CD4-positive, alpha-beta T cell (primary cell): ENCODE results near the gene ZFHX2. TPM values are rescaled to one million over a fixed set of nuclear protein-coding genes. Genes with fewer than 3 reads are reported as not detected.

ENCODE experiments used
- ATAC-seq: fragments of 200-7000 bp; cut with Tn5 transposase; one replicate; pipeline ENCODE4 v1.10.0; 2022; ENCODE audit warnings: mild to moderate bottlenecking; ENCODE audit not compliant: poor library complexity
- CTCF ChIA-PET: fragments of 350-600 bp; sonication (Branson Sonifier 250); formaldehyde crosslinking; loops from one replicate; lab custom pipeline; 2021; ENCODE audit warnings: antibody characterized with exemption, inconsistent platforms; lab: Charles Lee
- POLR2A ChIA-PET: fragments of 350-600 bp; sonication (Branson Sonifier 250); formaldehyde crosslinking; loops from one replicate; lab custom pipeline; 2021; ENCODE audit warnings: antibody characterized with exemption, inconsistent platforms; lab: Charles Lee
- DNase-seq, 14 experiments: peaks; one replicate each; pipeline ENCODE4 v3.0.0-alpha.2; 2013 to 2020; ENCODE audit warnings: mixed read lengths in 2 of 14
- H3K27ac ChIP-seq, 2 donors: one replicate each; pipeline versions ENCODE4 v1.5.1 to v1.7.0; 2013; ENCODE audit warnings: low read length in 2 of 2, low read depth in 1 of 2, mild to moderate bottlenecking in 1 of 2
- H3K27me3 ChIP-seq, 2 experiments: 1 replicate in 1 of 2; 2 replicates in 1 of 2; pipeline versions ENCODE4 v1.6.1 to v1.7.0; 2013; ENCODE audit warnings: low read length in 2 of 2, control low read depth in 1 of 2, mild to moderate bottlenecking in 1 of 2, moderate library complexity in 1 of 2; ENCODE audit not compliant: insufficient read depth in 2 of 2, control insufficient read depth in 1 of 2
- H3K36me3 ChIP-seq: one replicate; pipeline ENCODE4 v1.6.1; 2013; ENCODE audit warnings: low read length, control low read depth; ENCODE audit not compliant: insufficient read depth
- H3K4me1 ChIP-seq: one replicate; pipeline ENCODE4 v1.6.1; 2013; ENCODE audit warnings: low read length, control low read depth; ENCODE audit not compliant: insufficient read depth
- H3K4me3 ChIP-seq: one replicate; pipeline ENCODE4 v1.5.1; 2013; ENCODE audit warnings: mild to moderate bottlenecking, low read length, moderate library complexity
- H3K9me3 ChIP-seq, 2 experiments: 1 replicate in 1 of 2; 2 replicates in 1 of 2; pipeline versions ENCODE4 v1.6.1 to v1.7.0; 2013; ENCODE audit warnings: low read length in 2 of 2, mild to moderate bottlenecking in 2 of 2, control low read depth in 1 of 2, moderate library complexity in 1 of 2; ENCODE audit not compliant: control insufficient read depth in 1 of 2, insufficient read depth in 1 of 2
- H3K27ac Mint-ChIP-seq: one replicate; pipeline ENCODE4 v1.8.0; 2020; ENCODE audit warnings: mixed read lengths
- H3K27me3 Mint-ChIP-seq: one replicate; pipeline ENCODE4 v1.8.0; 2021; ENCODE audit warnings: mixed read lengths
- H3K36me3 Mint-ChIP-seq: one replicate; pipeline ENCODE4 v1.8.0; 2021; ENCODE audit warnings: low read depth, mixed read lengths
- H3K4me1 Mint-ChIP-seq: one replicate; pipeline ENCODE4 v1.8.0; 2021; ENCODE audit warnings: low read depth, mixed read lengths
- H3K4me3 Mint-ChIP-seq: one replicate; pipeline ENCODE4 v1.8.0; 2020; ENCODE audit warnings: mild to moderate bottlenecking, mixed read lengths
- H3K9me3 Mint-ChIP-seq: one replicate; pipeline ENCODE4 v1.8.0; 2020; ENCODE audit warnings: mixed read lengths
- CTCF ChIP-seq: fragments of 200-600 bp; IDR thresholded peaks from one replicate; pipeline ENCODE4 v1.8.0; 2022; ENCODE audit warnings: antibody characterized with exemption, mild to moderate bottlenecking
- intact Hi-C, 2 experiments: fragments of 100-400 bp; cut with DNase I in 1 of 2; cut with micrococcal nuclease in 1 of 2; formaldehyde crosslinking; loops; one replicate each; pipeline versions ENCODE4 v1.15.1 to v1.9.0; 2023 to 2025; cut with DNase I, micrococcal nuclease
- total RNA-seq, 174 experiments: library from RNA in 2 of 174; stranded (reverse) in 2 of 174; gene quantifications; one replicate each; pipeline ENCODE4 v1.2.3 and lab custom pipeline; 2021 to 2026

The ZFHX2 gene
- total RNA-seq, 2 experiments from 2014 or later, result 0.19 to 0.22 TPM

GRCh38 chr14:23557521-23557920, 6.0 kb upstream of the ZFHX2 start:
- no peak for DNase-seq
- H3K4me1 ChIP-seq, result peaks cover 30% of the 10 kb centered on the region
- Mint-ChIP-seq H3K36me3 (peaks cover 35% of the 10 kb centered on the region), H3K27me3 (no peaks in the 10 kb centered on the region), H3K9me3 (no peaks in the 10 kb centered on the region), H3K4me3 (peak overlapping the region; percentile 84), H3K4me1 (peaks cover 32% of the 10 kb centered on the region), H3K27ac (peak overlapping the region; percentile 3)
- peaks cover 43% of the 10 kb centered on the region for H3K36me3 ChIP-seq
- no peaks in the 10 kb centered on the region for H3K27me3 ChIP-seq
- intact Hi-C loops, result loop anchor here in 1 of 2 experiments (5.0 kb wide), 2 partner anchors 235 to 290 kb away; partner anchors contain the start of gene PABPN1
- ATAC-seq, result no peak
- no peak overlapping the region for H3K4me3 ChIP-seq
- ChIA-PET POLR2A (interaction anchor here (0.6 to 1.0 kb wide), 2 partner anchors 9 to 79 kb away, joined by 3 to 4 read pairs; no protein-coding TSS in a partner anchor), CTCF (no interaction called here)
- no peak for TF ChIP-seq CTCF
- no peaks in the 10 kb centered on the region for H3K9me3 ChIP-seq
- H3K27ac ChIP-seq, result peak overlapping the region in 1 of 2 donors; percentile 5

GRCh38 chr14:23556700-23557440, 5.3 kb upstream of the ZFHX2 start:
- intact Hi-C loops, result loop anchor here in 1 of 2 experiments (5.0 kb wide), 2 partner anchors 235 to 290 kb away; partner anchors contain the start of gene PABPN1
- ChIA-PET CTCF (interaction anchor here (0.6 to 2.0 kb wide), 2 partner anchors 14 to 79 kb away, joined by 3 to 8 read pairs; no protein-coding TSS in a partner anchor), POLR2A (interaction anchor here (0.8 to 1.5 kb wide), 4 partner anchors 79 to 461 kb away, joined by 3 to 4 read pairs (median 4); partner anchors contain the start of genes C14orf119 and PABPN1)
- no peak for TF ChIP-seq CTCF
- Histone ChIP-seq H3K9me3 (no peaks in the 10 kb centered on the region), H3K27ac (peak overlapping the region; percentile 87 to 89), H3K27me3 (no peaks in the 10 kb centered on the region), H3K4me1 (peaks cover 34% of the 10 kb centered on the region), H3K36me3 (peaks cover 36% of the 10 kb centered on the region), H3K4me3 (peak overlapping the region; percentile 94)
- peaks cover 35% of the 10 kb centered on the region for H3K4me1 Mint-ChIP-seq
- DNase-seq (peak in 1 of 14 experiments; percentile 30), ATAC-seq (no peak)
- peak overlapping the region; percentile 99 for H3K4me3 Mint-ChIP-seq
- H3K9me3 Mint-ChIP-seq, result no peaks in the 10 kb centered on the region
- peaks cover 33% of the 10 kb centered on the region for H3K36me3 Mint-ChIP-seq
- H3K27ac Mint-ChIP-seq, result peak overlapping the region; percentile 79
- H3K27me3 Mint-ChIP-seq, result peaks cover 1% of the 10 kb centered on the region

GRCh38 chr14:23555882-23556699, 4.5 kb upstream of the ZFHX2 start, which contains the start of gene THTPA:
Gene THTPA (plus strand): TSS chr14:23556271. CDS start chr14:23556758, 487 bp downstream.
- peaks cover 0 to 1% of the 10 kb centered on the region in 2 experiments for H3K27me3 ChIP-seq
- H3K4me1 ChIP-seq, result peaks cover 40% of the 10 kb centered on the region
- Mint-ChIP-seq H3K36me3 (peaks cover 26% of the 10 kb centered on the region), H3K4me3 (peak within 1 kb of the TSS; percentile 99), H3K9me3 (no peaks in the 10 kb centered on the region), H3K27ac (peak within 1 kb of the TSS; percentile 79), H3K4me1 (peaks cover 42% of the 10 kb centered on the region), H3K27me3 (peaks cover 9% of the 10 kb centered on the region)
- H3K4me3 ChIP-seq, result peak within 1 kb of the TSS; percentile 94
- no peaks in the 10 kb centered on the region for H3K9me3 ChIP-seq
- DNase-seq (peak; percentile 86 to 96 (median 91)), ATAC-seq (peak; percentile 91)
- ChIA-PET CTCF (interaction anchor here (0.6 to 2.0 kb wide), 2 partner anchors 14 to 78 kb away, joined by 3 to 8 read pairs; no protein-coding TSS in a partner anchor), POLR2A (interaction anchor here (0.6 to 1.5 kb wide), 9 partner anchors 11 to 887 kb away, joined by 3 to 4 read pairs (median 3); partner anchors contain the start of genes C14orf119, NGDN, PABPN1 and SDR39U1)
- no peak for TF ChIP-seq CTCF
- H3K27ac ChIP-seq, result peak within 1 kb of the TSS; percentile 87 to 89
- H3K36me3 ChIP-seq, result peaks cover 29% of the 10 kb centered on the region
- intact Hi-C loops, result loop anchor here (1.0 to 5.0 kb wide), 4 partner anchors 11 to 289 kb away; partner anchors contain the start of genes AP1G2 (in 1 of the 2) and PABPN1 (in 1 of the 2)
